Upper lobe of right lung (tissue), 1 donor: ENCODE measurements around the gene CST2. TPM values are rescaled to one million over a fixed set of nuclear protein-coding genes. Genes with fewer than 3 reads are reported as not detected.
"Not testable (repeated sequence)": the region's sequence is repeated elsewhere in the genome, so short reads cannot be mapped to it uniquely, and the experiment has no call there.

Experiments used
- ATAC-seq: fragments of 200-7000 bp; cut with Tn5 transposase; one replicate; pipeline ENCODE4 v1.9.1; 2020; ENCODE audit warnings: mild to moderate bottlenecking, moderate library complexity
- DNase-seq: peaks from one replicate; pipeline ENCODE4 v3.0.0-alpha.2; 2020
- H3K27ac ChIP-seq: fragments of 200-600 bp; one replicate; pipeline ENCODE4 v1.8.0; 2022
- H3K27me3 ChIP-seq: fragments of 200-600 bp; one replicate; pipeline ENCODE4 v1.8.0; 2022; ENCODE audit warnings: mild to moderate bottlenecking
- H3K36me3 ChIP-seq: fragments of 200-600 bp; one replicate; pipeline ENCODE4 v1.8.0; 2022
- H3K4me1 ChIP-seq: fragments of 200-600 bp; one replicate; pipeline ENCODE4 v1.8.0; 2022
- H3K4me3 ChIP-seq: fragments of 200-600 bp; one replicate; pipeline ENCODE4 v1.8.0; 2022; ENCODE audit warnings: mild to moderate bottlenecking
- H3K9me3 ChIP-seq: fragments of 200-600 bp; one replicate; pipeline ENCODE4 v1.8.0; 2022
- intact Hi-C: fragments of 100-400 bp; cut with DNase I; formaldehyde crosslinking; loops from one replicate; pipeline ENCODE4 v1.11.0; 2022
- total RNA-seq: library from RNA; stranded (reverse); fragmentation: NEBNext Ultra II Directional; extraction: Animal tissue kit (Norgen Biotek cat#: 25700); gene quantifications from one replicate; pipeline ENCODE4 v1.2.1, GENCODE V29; 2021
- TF ChIP-seq, protein P1 (sequence below): fragments of 200-600 bp; IDR thresholded peaks from one replicate; pipeline ENCODE4 v1.8.0; 2022; ENCODE audit warnings: antibody characterized with exemption
- donor health status: DM: no; HTN: yes; CAD: no; lungs with severe emphysema.

The CST2 gene
- total RNA-seq, 1 donor from 2014 or later = not detected

DNA sequence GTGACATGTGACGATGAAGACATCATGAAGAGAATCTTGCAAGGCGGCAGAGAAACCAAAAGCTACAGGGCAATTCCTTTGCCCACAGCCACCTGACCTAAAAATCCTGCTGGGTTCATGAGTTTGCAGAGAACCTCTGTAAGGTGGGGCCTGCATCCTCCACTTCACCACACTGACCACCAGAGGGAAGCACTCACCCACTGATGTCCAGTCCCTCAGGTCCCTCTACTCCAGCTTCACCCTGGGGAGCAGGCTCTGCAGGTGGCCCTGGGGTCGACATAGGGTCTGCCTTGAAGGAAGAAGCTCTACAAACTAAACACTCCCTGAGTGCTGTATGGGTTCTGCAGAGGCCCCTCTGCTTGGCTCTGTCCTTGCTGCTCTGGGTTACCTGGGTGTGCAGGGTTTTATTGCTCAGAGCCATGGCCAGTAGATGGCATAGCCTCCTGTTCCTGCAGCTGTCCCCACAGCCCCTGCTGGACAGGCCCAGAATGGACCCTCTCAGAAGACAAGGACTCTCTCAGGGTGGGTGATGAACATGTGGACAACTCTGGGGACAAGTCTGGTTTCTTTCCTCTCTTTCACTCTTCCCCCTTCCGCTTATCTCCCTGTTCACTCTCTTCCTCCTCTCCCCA, 27.2 kb downstream of the CST2 start:
- intact Hi-C loops, DNase-seq, H3K4me1 ChIP-seq, H3K4me3 ChIP-seq, H3K9me3 ChIP-seq, H3K27me3 ChIP-seq, H3K36me3 ChIP-seq, H3K27ac ChIP-seq: not testable (repeated sequence)
- TF ChIP-seq, protein P1, sequence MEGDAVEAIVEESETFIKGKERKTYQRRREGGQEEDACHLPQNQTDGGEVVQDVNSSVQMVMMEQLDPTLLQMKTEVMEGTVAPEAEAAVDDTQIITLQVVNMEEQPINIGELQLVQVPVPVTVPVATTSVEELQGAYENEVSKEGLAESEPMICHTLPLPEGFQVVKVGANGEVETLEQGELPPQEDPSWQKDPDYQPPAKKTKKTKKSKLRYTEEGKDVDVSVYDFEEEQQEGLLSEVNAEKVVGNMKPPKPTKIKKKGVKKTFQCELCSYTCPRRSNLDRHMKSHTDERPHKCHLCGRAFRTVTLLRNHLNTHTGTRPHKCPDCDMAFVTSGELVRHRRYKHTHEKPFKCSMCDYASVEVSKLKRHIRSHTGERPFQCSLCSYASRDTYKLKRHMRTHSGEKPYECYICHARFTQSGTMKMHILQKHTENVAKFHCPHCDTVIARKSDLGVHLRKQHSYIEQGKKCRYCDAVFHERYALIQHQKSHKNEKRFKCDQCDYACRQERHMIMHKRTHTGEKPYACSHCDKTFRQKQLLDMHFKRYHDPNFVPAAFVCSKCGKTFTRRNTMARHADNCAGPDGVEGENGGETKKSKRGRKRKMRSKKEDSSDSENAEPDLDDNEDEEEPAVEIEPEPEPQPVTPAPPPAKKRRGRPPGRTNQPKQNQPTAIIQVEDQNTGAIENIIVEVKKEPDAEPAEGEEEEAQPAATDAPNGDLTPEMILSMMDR = peak; percentile 60
- ATAC-seq = peak; percentile 94

DNA sequence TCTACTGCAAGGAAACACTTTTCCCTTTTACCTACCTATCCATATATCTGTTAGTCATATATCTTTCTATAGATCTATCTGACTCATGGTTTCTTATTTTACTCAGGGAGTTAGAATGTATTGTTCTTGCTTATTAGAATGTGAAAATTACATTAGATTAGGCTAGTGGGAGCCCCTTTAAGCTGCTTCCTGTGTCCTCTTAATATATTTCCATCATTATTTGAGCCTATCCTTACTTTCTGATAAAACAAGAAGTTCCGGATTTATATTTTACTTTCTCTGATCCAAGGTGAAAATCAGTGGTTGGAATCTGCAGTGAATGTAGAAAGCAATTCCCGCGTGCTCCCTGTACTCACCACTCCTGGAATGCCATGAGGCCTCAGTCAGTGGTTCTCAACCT, 31.0 kb downstream of the CST2 start:
- ATAC-seq (no peak), DNase-seq (no peak)
- intact Hi-C loops = no loop called here
- Histone ChIP-seq H3K36me3 (no peaks in the 10 kb centered on the region), H3K4me1 (no peaks in the 10 kb centered on the region), H3K27me3 (no peaks in the 10 kb centered on the region), H3K27ac (no peak overlapping the region), H3K9me3 (no peaks in the 10 kb centered on the region), H3K4me3 (no peak overlapping the region)
- TF ChIP-seq, protein P1 = no peak

DNA sequence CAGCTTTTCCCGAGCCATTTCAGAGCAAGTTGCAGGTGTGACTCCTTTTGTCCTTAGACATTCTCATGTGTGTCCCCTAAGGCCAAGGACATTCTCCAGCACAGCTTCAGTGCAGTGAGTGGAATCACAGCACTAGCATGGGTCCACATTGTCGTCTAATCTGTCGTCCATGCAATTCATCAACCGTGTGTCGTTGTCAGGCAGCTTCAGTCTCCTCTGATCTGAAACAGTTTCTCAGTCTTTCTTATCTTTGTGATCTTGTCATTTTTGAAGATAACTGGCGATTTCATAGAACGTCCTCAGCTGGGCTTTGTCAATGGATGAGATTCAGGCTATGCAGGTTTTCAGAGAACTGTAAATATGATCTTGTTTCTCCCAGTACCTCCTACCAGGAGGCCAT, 31.7 kb downstream of the CST2 start:
- DNase-seq = no peak
- H3K36me3 ChIP-seq = no peaks in the 10 kb centered on the region
- no peaks in the 10 kb centered on the region for H3K9me3 ChIP-seq
- no peak overlapping the region for H3K4me3 ChIP-seq
- TF ChIP-seq, protein P1 = no peak
- ATAC-seq = no peak
- H3K4me1 ChIP-seq = no peaks in the 10 kb centered on the region
- intact Hi-C loops = no loop called here
- no peak overlapping the region for H3K27ac ChIP-seq
- H3K27me3 ChIP-seq = no peaks in the 10 kb centered on the region

DNA sequence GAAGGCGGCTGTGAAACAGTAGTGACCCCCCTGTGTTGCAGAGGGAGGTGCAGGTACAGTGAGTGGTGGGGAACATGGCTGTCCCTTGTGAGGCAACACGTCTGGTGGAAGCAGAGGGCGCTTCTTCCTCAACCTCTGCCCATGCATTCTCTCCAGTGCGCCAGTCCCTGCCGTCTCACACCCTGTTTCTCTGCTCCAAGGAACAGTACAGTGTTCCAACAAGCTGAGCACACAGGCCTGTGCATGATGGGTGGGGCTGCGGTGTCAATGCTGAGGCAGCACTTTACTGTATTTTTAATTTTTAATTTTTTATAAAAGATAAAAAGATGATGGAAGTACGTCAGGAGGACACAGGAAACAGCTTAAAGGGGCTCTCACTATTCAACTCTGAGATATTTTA, 32.5 kb downstream of the CST2 start:
- DNase-seq = no peak
- H3K4me1 ChIP-seq = no peaks in the 10 kb centered on the region
- ATAC-seq = no peak
- no peaks in the 10 kb centered on the region for H3K36me3 ChIP-seq
- H3K9me3 ChIP-seq = no peaks in the 10 kb centered on the region
- no peak overlapping the region for H3K27ac ChIP-seq
- intact Hi-C loops = no loop called here
- no peaks in the 10 kb centered on the region for H3K27me3 ChIP-seq
- no peak overlapping the region for H3K4me3 ChIP-seq
- TF ChIP-seq, protein P1 = no peak

DNA sequence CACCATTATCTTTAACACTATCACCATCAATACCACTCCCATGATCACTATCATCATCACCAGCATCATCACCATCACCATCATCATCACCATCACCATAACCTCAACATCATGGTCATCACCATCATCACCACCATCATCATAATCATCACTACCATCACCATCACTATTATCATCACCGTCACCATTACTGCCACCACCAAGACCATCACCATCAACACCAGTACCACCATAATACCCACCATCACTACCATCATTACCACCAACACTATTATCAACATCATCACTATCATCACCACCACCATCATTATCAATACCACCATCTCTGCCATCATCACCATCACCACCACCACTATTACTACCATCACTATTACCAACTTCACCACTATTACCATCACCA, 43.1 kb downstream of the CST2 start:
- no peaks in the 10 kb centered on the region for H3K4me1 ChIP-seq

More for the DNA sequence above, 43.1 kb downstream of the CST2 start:
- H3K4me3 ChIP-seq = no peak overlapping the region
- H3K27ac ChIP-seq = no peak overlapping the region
- DNase-seq (no peak), ATAC-seq (no peak)
- H3K36me3 ChIP-seq = no peaks in the 10 kb centered on the region
- intact Hi-C loops = no loop called here
- no peaks in the 10 kb centered on the region for H3K9me3 ChIP-seq
- TF ChIP-seq, protein P1 = no peak
- no peaks in the 10 kb centered on the region for H3K27me3 ChIP-seq
